B cell (primary cell): Measurements from ENCODE around the gene B4GALT7. TPM values are rescaled to one million over a fixed set of nuclear protein-coding genes. Genes with fewer than 3 reads are reported as not detected.

Experiments
- ATAC-seq: fragments of 200-7000 bp; cut with Tn5 transposase; one replicate; pipeline ENCODE4 v1.10.0; 2021; ENCODE audit warnings: low read depth, mild to moderate bottlenecking, moderate number of reproducible peaks, moderate library complexity
- CTCF ChIA-PET: fragments of 350-600 bp; sonication (Branson Sonifier 250); formaldehyde crosslinking; loops from one replicate; lab custom pipeline; 2021; ENCODE audit warnings: antibody characterized with exemption, inconsistent platforms; lab: Charles Lee
- POLR2A ChIA-PET: fragments of 350-600 bp; sonication (Branson Sonifier 250); formaldehyde crosslinking; loops from one replicate; lab custom pipeline; 2021; ENCODE audit warnings: antibody characterized with exemption; lab: Charles Lee
- DNase-seq: peaks from one replicate; pipeline ENCODE4 v3.0.0; 2013
- H2AFZ ChIP-seq: 2 replicates; pipeline ENCODE4 v1.6.1; 2012; ENCODE audit warnings: mild to moderate bottlenecking, low read depth, low read length; ENCODE audit not compliant: insufficient read depth, poor library complexity, severe bottlenecking
- H3K27ac ChIP-seq, 2 donors: 1 replicate in 1 of 2; 2 replicates in 1 of 2; pipeline ENCODE4 v1.5.1; 2012 to 2013; ENCODE audit warnings: low read length in 2 of 2, mild to moderate bottlenecking in 2 of 2, moderate library complexity in 1 of 2
- H3K27me3 ChIP-seq, 4 experiments: fragments of 200-600 bp in 1 of 4; sonication (generic) in 1 of 4; replicated peaks in 1 of 4; 1 replicate in 2 of 4; 2 replicates in 2 of 4; pipeline versions ENCODE4 v1.6.1 to v1.7.0; 2013 to 2016; ENCODE audit warnings: low read length in 3 of 4, mild to moderate bottlenecking in 2 of 4, mixed read lengths in 1 of 4, moderate library complexity in 1 of 4; ENCODE audit not compliant: insufficient read depth in 4 of 4, control insufficient read depth in 3 of 4; ENCODE audit errors: control extremely low read depth in 1 of 4
- H3K36me3 ChIP-seq, 2 experiments: replicated peaks in 1 of 2; 1 replicate in 1 of 2; 2 replicates in 1 of 2; pipeline versions ENCODE4 v1.6.1 to v1.7.1; 2013; ENCODE audit warnings: low read length in 1 of 2; ENCODE audit not compliant: insufficient read depth in 2 of 2, control insufficient read depth in 1 of 2; ENCODE audit errors: control extremely low read depth in 1 of 2, extremely low read depth in 1 of 2
- H3K4me1 ChIP-seq, 2 donors: fragments of 200-600 bp in 1 of 2; sonication (generic) in 1 of 2; 1 replicate in 1 of 2; 2 replicates in 1 of 2; pipeline versions ENCODE4 v1.5.1 to v1.6.1; 2013 to 2017; ENCODE audit warnings: low read length in 2 of 2; ENCODE audit not compliant: control insufficient read depth in 2 of 2, insufficient read depth in 2 of 2
- H3K4me2 ChIP-seq: replicated peaks from 2 replicates; pipeline ENCODE3; 2012; ENCODE audit warnings: mild to moderate bottlenecking, low read depth, low read length; ENCODE audit not compliant: poor library complexity, severe bottlenecking
- H3K4me3 ChIP-seq, 5 experiments: fragments of 200-600 bp in 1 of 5; sonication (generic) in 1 of 5; 1 replicate in 3 of 5; 2 replicates in 2 of 5; pipeline versions ENCODE4 v1.5.1 to v1.7.0; 2011 to 2016; ENCODE audit warnings: low read length in 4 of 5, mild to moderate bottlenecking in 4 of 5, low read depth in 2 of 5, control low read depth in 1 of 5, moderate library complexity in 1 of 5; ENCODE audit not compliant: insufficient read depth in 1 of 5; ENCODE audit errors: control extremely low read depth in 1 of 5, extremely low read depth in 1 of 5
- H3K79me2 ChIP-seq: fragments of 200-600 bp; sonication (generic); one replicate; pipeline ENCODE4 v1.6.0; 2016; ENCODE audit warnings: low read length; ENCODE audit not compliant: control insufficient read depth, insufficient read depth
- H3K9ac ChIP-seq: fragments of 200-600 bp; sonication (generic); 2 replicates; pipeline ENCODE4 v1.6.1; 2017; ENCODE audit warnings: mild to moderate bottlenecking, low read length, moderate library complexity
- H3K9me3 ChIP-seq, 3 donors: one replicate each; pipeline versions ENCODE4 v1.6.1 to v1.7.1; 2013; ENCODE audit warnings: low read length in 2 of 3; ENCODE audit not compliant: control insufficient read depth in 2 of 3, insufficient read depth in 1 of 3; ENCODE audit errors: control extremely low read depth in 1 of 3
- H4K20me1 ChIP-seq: 2 replicates; pipeline ENCODE4 v1.6.0; 2012; ENCODE audit warnings: mild to moderate bottlenecking, low read length; ENCODE audit not compliant: insufficient read depth, control insufficient read depth, poor library complexity, severe bottlenecking
- H3K27ac Mint-ChIP-seq: one replicate; pipeline ENCODE4 v1.8.0; 2021; ENCODE audit warnings: mixed read lengths
- H3K27me3 Mint-ChIP-seq: one replicate; pipeline ENCODE4 v1.8.0; 2021; ENCODE audit warnings: mixed read lengths
- H3K4me1 Mint-ChIP-seq: one replicate; pipeline ENCODE4 v1.8.0; 2021; ENCODE audit warnings: mixed read lengths
- H3K4me3 Mint-ChIP-seq: one replicate; pipeline ENCODE4 v1.8.0; 2021; ENCODE audit warnings: mixed read lengths
- H3K9me3 Mint-ChIP-seq: one replicate; pipeline ENCODE4 v1.8.0; 2022; ENCODE audit warnings: mixed read lengths; ENCODE audit not compliant: insufficient read depth
- CTCF ChIP-seq: fragments of 200-600 bp; IDR thresholded peaks from one replicate; pipeline ENCODE4 v1.8.0; 2022; ENCODE audit warnings: antibody characterized with exemption, mild to moderate bottlenecking
- EZH2 ChIP-seq: IDR thresholded peaks from 2 replicates; pipeline ENCODE4 v1.6.1; 2012; ENCODE audit warnings: borderline replicate concordance, low read depth, mild to moderate bottlenecking, moderate library complexity, low read length; ENCODE audit not compliant: insufficient read depth, poor library complexity, severe bottlenecking
- WGBS: methylation state at CpG from one replicate; pipeline ENCODE4 v1.1.5; 2013; ENCODE audit warnings: missing lambda C conversion rate; ENCODE audit not compliant: insufficient coverage; 5-methylcytosine and 5-hydroxymethylcytosine counted together
- intact Hi-C: fragments of 100-400 bp; cut with micrococcal nuclease; formaldehyde crosslinking; loops from one replicate; pipeline ENCODE4 v1.10.0; 2022
- polyA plus RNA-seq: library from polyadenylated mRNA; depleted of rRNA; stranded (reverse); fragments of >200 nt; gene quantifications from 2 replicates; pipeline ENCODE4 v1.2.3, GENCODE V29; 2012
- total RNA-seq, 2 donors: library from RNA; stranded (reverse); fragments of 120-200 nt in 1 of 2; gene quantifications; 1 replicate in 1 of 2; 2 replicates in 1 of 2; pipeline versions ENCODE4 v1.2.3 to v1.2.4, GENCODE V29; 2013 to 2022

B4GALT7 gene
- total and polyA plus RNA-seq, 2 donors (not counting 1 experiment from before 2014, with no cell fraction given) = 27.0 to 41.8 TPM

- intact Hi-C loops = loop anchor here (10.0 kb wide), 1 partner anchor 204 kb away; the partner anchor contains the start of genes F12 and PFN3
- Histone ChIP-seq H3K79me2 (no peaks in the 10 kb centered on the region), H3K36me3 (peaks cover 0 to 10% of the 10 kb centered on the region in 2 experiments), H3K4me1 (peaks cover 5 to 10% of the 10 kb centered on the region in 2 donors), H3K9me3 (no peaks in the 10 kb centered on the region), H3K4me2 (no peak overlapping the region), H3K27me3 (no peaks in the 10 kb centered on the region), H2AFZ (no peak overlapping the region), H4K20me1 (peaks cover 14% of the 10 kb centered on the region), H3K9ac (no peak overlapping the region), H3K4me3 (no peak overlapping the region), H3K27ac (no peak overlapping the region)
- DNase-seq (no peak), ATAC-seq (no peak)
- Mint-ChIP-seq H3K27ac (no peak overlapping the region), H3K9me3 (no peaks in the 10 kb centered on the region), H3K4me3 (no peak overlapping the region), H3K27me3 (no peaks in the 10 kb centered on the region), H3K4me1 (peaks cover 16% of the 10 kb centered on the region)
- TF ChIP-seq CTCF (no peak), EZH2 (no peak)
- ChIA-PET POLR2A (interaction anchor here (0.5 to 0.6 kb wide), 2 partner anchors 509 to 550 kb away, joined by 5 to 9 read pairs; no protein-coding TSS in a partner anchor), CTCF (interaction anchor here (2.2 kb wide), 1 partner anchor 10 kb away, joined by 10 read pairs; the partner anchor contains the start of gene B4GALT7)
- WGBS = 95% methylated on average over 35 of the region's 37 CpGs
These were observed 8.5 kb downstream of the B4GALT7 start for GRCh38 chr5:177608243-177609075.
